ENCODE data around the gene RPSA. TPM values are rescaled to one million over a fixed set of nuclear protein-coding genes. Genes with fewer than 3 reads are reported as not detected.

RPSA gene
- total and polyA plus RNA-seq, 5 donors from 2014 or later, result 939 to 1,327 (median 1,171) TPM

DNA sequence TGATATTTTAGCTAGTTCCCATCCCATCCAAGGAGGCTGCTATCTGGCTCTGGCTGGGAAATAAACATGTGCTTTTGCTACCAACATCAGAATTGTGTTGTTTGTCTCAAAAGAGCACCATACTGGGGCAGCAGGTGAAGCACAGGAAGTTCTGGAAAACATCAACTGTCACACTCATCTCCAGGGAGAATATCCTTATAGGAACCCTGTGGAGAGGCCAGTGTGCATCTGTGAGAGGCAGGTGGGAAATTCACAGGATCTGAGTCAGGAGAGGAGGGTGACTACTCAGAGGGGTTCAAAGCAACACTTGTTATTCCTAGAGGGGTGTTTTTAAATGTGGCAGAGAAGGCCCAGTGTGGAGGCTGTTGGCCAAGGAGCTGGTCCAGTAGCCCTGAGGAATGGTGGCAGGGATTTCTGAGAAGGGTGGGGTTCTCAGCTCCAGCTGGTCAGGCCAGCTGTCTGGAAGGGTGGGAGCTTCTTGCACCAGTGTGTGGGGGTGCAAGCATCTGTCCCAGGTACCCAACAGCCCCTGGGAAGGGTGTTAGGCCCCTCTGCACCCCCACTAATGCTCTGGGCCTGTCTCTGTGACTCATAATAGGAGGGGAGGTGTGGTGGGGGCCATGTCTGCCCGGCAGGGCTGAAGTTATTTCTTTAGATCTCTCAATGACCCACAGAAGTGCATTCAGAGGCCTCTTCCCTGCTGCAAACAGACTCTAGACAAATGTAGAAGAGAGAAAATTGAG lies 28.7 kb downstream of the RPSA start:
- H3K4me3 ChIP-seq (ENCODE audit: low read depth, low read length), result no peak overlapping the region
- Mint-ChIP-seq H3K36me3 (no peaks in the 10 kb centered on the region), H3K9me3 (peaks cover 0 to 1% (median 0%) of the 10 kb centered on the region in 7 donors), H3K4me1 (no peaks in the 10 kb centered on the region), H3K27me3 (peaks cover 4% of the 10 kb centered on the region), H3K4me3 (no peak overlapping the region), H3K27ac (no peak overlapping the region)
- no peak overlapping the region for H3K27ac ChIP-seq (ENCODE audit: insufficient read depth, low read length, poor library complexity, severe bottlenecking)
- DNase-seq (no peak), ATAC-seq (ENCODE audit: low read depth in 2 of 2) (no peak)
- H3K27me3 ChIP-seq (ENCODE audit: control insufficient read depth, insufficient read depth, low read length), result no peaks in the 10 kb centered on the region
- no peaks in the 10 kb centered on the region for H3K4me1 ChIP-seq (ENCODE audit: control insufficient read depth, insufficient read depth, low read length, poor library complexity, severe bottlenecking)
- H3K9me3 ChIP-seq (ENCODE audit: control insufficient read depth in 2 of 2, low read length in 2 of 2), result no peaks in the 10 kb centered on the region
- H3K36me3 ChIP-seq (ENCODE audit: control insufficient read depth, insufficient read depth, low read length), result no peaks in the 10 kb centered on the region

DNA sequence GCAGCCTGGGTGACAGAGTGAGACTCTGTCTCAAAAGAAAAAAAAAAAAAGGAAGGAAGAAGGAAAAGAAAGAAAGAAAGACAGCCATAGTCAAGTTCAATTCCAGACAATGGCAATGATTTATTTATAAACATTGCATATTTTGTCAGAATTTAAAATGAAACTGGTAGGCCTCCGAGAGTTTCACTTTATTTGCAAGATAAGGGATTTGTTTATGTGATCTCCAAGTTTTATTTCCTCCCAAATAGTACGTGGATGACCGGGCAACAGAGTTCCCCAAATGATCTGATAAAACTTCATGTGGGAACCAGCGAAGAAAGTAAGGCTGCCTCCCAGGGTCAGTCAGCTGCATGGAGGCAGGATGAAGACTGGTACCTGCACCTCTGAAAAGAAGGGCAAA lies 32.4 kb downstream of the RPSA start:
- Histone ChIP-seq H3K27ac (ENCODE audit: insufficient read depth, low read length, poor library complexity, severe bottlenecking) (no peak overlapping the region), H3K4me3 (ENCODE audit: low read depth, low read length) (no peak overlapping the region), H3K9me3 (ENCODE audit: control insufficient read depth in 2 of 2, low read length in 2 of 2) (no peaks in the 10 kb centered on the region), H3K27me3 (ENCODE audit: control insufficient read depth, insufficient read depth, low read length) (no peaks in the 10 kb centered on the region), H3K36me3 (ENCODE audit: control insufficient read depth, insufficient read depth, low read length) (no peaks in the 10 kb centered on the region), H3K4me1 (ENCODE audit: control insufficient read depth, insufficient read depth, low read length, poor library complexity, severe bottlenecking) (no peaks in the 10 kb centered on the region)
- Mint-ChIP-seq H3K4me3 (no peak overlapping the region), H3K9me3 (peaks cover 0 to 1% (median 0%) of the 10 kb centered on the region in 7 donors), H3K27ac (no peak overlapping the region), H3K36me3 (no peaks in the 10 kb centered on the region), H3K27me3 (peaks cover 6% of the 10 kb centered on the region), H3K4me1 (no peaks in the 10 kb centered on the region)
- DNase-seq (no peak), ATAC-seq (ENCODE audit: low read depth in 2 of 2) (no peak)

DNA sequence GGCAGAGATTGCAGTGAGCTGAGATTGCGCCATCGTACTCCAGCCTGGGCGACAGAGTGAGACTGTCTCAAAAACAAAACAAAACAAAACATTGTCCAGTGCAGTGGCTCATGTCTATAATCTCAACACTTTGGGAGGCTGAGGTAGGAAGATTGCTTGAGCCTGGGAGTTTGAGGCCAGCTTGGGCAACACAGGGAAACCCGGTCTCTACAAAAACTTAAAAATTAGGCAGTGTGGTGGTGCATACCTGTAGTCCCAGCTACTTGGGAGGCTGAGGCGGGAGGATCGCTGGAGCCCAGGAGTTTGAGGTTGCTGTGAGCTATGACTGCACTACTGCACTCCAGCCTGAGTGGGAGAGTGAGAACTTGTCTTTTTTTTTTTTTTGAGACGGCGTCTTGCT lies 33.8 kb downstream of the RPSA start:
- no peak overlapping the region for H3K27ac Mint-ChIP-seq
- DNase-seq (no peak), ATAC-seq (ENCODE audit: low read depth in 2 of 2) (no peak)
- H3K9me3 Mint-ChIP-seq, result peaks cover 0 to 1% (median 0%) of the 10 kb centered on the region in 7 donors
- H3K36me3 Mint-ChIP-seq, result no peaks in the 10 kb centered on the region
- Histone ChIP-seq H3K27me3 (ENCODE audit: control insufficient read depth, insufficient read depth, low read length) (no peaks in the 10 kb centered on the region), H3K4me3 (ENCODE audit: low read depth, low read length) (no peak overlapping the region), H3K4me1 (ENCODE audit: control insufficient read depth, insufficient read depth, low read length, poor library complexity, severe bottlenecking) (no peaks in the 10 kb centered on the region), H3K9me3 (ENCODE audit: control insufficient read depth in 2 of 2, low read length in 2 of 2) (no peaks in the 10 kb centered on the region), H3K27ac (ENCODE audit: insufficient read depth, low read length, poor library complexity, severe bottlenecking) (no peak overlapping the region), H3K36me3 (ENCODE audit: control insufficient read depth, insufficient read depth, low read length) (no peaks in the 10 kb centered on the region)
- no peak overlapping the region for H3K4me3 Mint-ChIP-seq
- no peaks in the 10 kb centered on the region for H3K4me1 Mint-ChIP-seq
- H3K27me3 Mint-ChIP-seq, result peaks cover 10% of the 10 kb centered on the region

DNA sequence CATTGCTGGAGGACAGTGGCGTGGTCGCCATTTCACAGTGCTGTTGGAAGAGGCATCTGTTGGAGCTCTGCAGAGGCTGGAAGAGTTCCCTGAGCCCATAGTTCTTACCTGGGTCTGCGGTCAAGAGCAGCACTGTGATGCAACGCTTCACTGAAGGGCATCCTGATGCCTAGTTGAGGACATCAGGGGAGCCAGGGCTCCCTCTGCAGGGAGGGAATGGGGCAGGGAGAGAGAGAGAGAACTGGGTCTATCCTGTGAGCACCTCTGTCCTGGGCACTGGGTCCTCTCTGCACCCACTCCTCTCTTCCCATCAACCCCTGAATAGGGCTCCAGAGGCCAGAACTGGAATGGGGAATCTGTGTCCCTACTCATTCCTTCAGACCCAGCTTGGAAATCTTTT lies 37.0 kb downstream of the RPSA start:
- no peaks in the 10 kb centered on the region for H3K9me3 ChIP-seq (ENCODE audit: control insufficient read depth in 2 of 2, low read length in 2 of 2)
- H3K4me3 ChIP-seq (ENCODE audit: low read depth, low read length), result no peak overlapping the region
- H3K36me3 ChIP-seq (ENCODE audit: control insufficient read depth, insufficient read depth, low read length), result no peaks in the 10 kb centered on the region
- Mint-ChIP-seq H3K27me3 (peaks cover 15% of the 10 kb centered on the region), H3K36me3 (no peaks in the 10 kb centered on the region), H3K9me3 (peaks cover 0 to 1% (median 0%) of the 10 kb centered on the region in 7 donors), H3K27ac (no peak overlapping the region), H3K4me3 (no peak overlapping the region), H3K4me1 (no peaks in the 10 kb centered on the region)
- ATAC-seq (ENCODE audit: low read depth in 2 of 2) (no peak), DNase-seq (no peak)
- H3K27me3 ChIP-seq (ENCODE audit: control insufficient read depth, insufficient read depth, low read length), result no peaks in the 10 kb centered on the region
- no peak overlapping the region for H3K27ac ChIP-seq (ENCODE audit: insufficient read depth, low read length, poor library complexity, severe bottlenecking)
- H3K4me1 ChIP-seq (ENCODE audit: control insufficient read depth, insufficient read depth, low read length, poor library complexity, severe bottlenecking), result no peaks in the 10 kb centered on the region

DNA sequence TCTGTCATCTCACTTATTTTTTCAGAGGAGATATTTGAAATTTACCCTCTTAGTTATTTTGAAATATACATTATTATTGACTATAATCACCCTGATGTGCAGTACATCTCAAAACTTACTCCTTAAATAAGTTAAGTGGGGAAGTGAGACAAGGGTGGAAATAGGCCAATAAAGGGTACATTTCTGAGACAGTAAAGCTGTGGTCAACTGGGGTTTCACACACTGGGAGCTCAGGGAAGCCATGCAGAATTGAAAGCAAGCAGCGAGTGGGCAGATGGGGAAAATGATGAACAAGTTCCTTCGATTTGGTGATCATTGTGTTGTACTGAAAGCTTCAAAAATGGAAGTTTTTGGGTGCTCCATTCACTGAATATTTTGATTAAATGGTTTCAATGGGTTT lies 39.4 kb downstream of the RPSA start:
- ATAC-seq (ENCODE audit: low read depth in 2 of 2) (no peak), DNase-seq (no peak)
- Mint-ChIP-seq H3K27me3 (peaks cover 19% of the 10 kb centered on the region), H3K27ac (no peak overlapping the region), H3K4me1 (no peaks in the 10 kb centered on the region), H3K36me3 (no peaks in the 10 kb centered on the region), H3K9me3 (no peaks in the 10 kb centered on the region), H3K4me3 (no peak overlapping the region)
- Histone ChIP-seq H3K4me3 (ENCODE audit: low read depth, low read length) (no peak overlapping the region), H3K36me3 (ENCODE audit: control insufficient read depth, insufficient read depth, low read length) (no peaks in the 10 kb centered on the region), H3K27ac (ENCODE audit: insufficient read depth, low read length, poor library complexity, severe bottlenecking) (no peak overlapping the region), H3K4me1 (ENCODE audit: control insufficient read depth, insufficient read depth, low read length, poor library complexity, severe bottlenecking) (no peaks in the 10 kb centered on the region), H3K9me3 (ENCODE audit: control insufficient read depth in 2 of 2, low read length in 2 of 2) (no peaks in the 10 kb centered on the region), H3K27me3 (ENCODE audit: control insufficient read depth, insufficient read depth, low read length) (no peaks in the 10 kb centered on the region)

DNA sequence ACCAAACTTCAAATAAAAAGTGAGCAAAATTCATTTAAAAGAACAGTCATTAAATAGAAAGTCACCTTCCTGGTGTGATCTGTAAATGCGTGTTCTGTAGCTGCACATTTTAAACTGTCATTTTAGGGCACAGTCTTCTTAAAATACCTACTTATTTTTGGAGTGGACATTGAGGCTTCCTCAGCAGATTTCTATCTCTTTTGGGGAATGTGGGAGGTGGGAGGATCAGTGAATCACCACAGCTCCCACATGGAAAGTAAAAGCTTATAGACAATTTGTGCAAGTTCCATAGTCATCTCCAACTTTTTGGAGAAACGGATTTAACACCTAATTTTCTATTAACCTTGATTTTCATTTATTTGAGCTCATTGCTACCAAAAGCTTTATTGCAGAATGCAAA lies 39.9 kb downstream of the RPSA start:
- no peak overlapping the region for H3K4me3 ChIP-seq (ENCODE audit: low read depth, low read length)
- H3K27ac Mint-ChIP-seq, result no peak overlapping the region
- peaks cover 21% of the 10 kb centered on the region for H3K27me3 Mint-ChIP-seq
- no peaks in the 10 kb centered on the region for H3K36me3 ChIP-seq (ENCODE audit: control insufficient read depth, insufficient read depth, low read length)
- H3K9me3 Mint-ChIP-seq, result no peaks in the 10 kb centered on the region
- no peak overlapping the region for H3K27ac ChIP-seq (ENCODE audit: insufficient read depth, low read length, poor library complexity, severe bottlenecking)
- no peaks in the 10 kb centered on the region for H3K27me3 ChIP-seq (ENCODE audit: control insufficient read depth, insufficient read depth, low read length)
- ATAC-seq (ENCODE audit: low read depth in 2 of 2) (no peak), DNase-seq (no peak)
- H3K4me1 ChIP-seq (ENCODE audit: control insufficient read depth, insufficient read depth, low read length, poor library complexity, severe bottlenecking), result no peaks in the 10 kb centered on the region
- no peaks in the 10 kb centered on the region for H3K9me3 ChIP-seq (ENCODE audit: control insufficient read depth in 2 of 2, low read length in 2 of 2)
- H3K4me1 Mint-ChIP-seq, result no peaks in the 10 kb centered on the region
- no peak overlapping the region for H3K4me3 Mint-ChIP-seq
- no peaks in the 10 kb centered on the region for H3K36me3 Mint-ChIP-seq

DNA sequence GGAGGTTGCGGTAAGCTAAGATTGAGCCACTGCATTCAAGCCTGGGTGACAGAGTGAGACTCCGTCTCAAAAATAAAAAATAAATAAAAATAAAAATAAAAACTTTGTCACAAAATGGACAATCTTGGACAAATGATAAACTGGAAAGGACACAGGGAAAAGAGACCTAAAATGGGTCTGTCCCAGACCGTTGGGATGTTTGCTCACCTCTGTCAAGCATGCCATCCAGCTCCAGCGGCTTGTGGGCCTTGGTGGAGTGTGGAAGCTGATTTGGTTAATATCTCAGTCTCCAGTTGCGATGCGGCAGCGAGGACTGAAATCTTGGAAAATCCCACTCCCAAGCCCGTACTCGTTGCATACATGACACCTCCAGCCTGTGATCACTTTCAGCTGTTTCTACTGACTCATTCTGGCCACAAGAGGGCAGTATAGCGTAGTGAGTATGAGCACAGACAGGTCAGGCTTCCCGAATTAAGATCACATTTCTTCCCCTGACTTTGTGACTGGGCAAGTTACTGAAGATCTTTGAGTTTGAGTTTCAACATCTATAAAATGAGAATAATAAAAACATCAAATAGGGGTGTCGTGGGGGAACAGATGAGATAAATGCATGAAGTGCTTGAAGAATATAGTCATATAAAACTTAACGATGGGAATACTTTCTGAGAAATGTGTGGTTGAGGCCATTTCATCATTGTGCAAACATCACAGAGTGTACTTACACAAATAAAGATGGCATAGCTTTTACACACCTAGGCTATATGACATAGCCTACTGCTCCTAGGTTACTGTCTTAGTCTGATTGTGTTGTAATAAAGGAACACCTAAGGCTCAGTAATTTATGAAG lies 41.3 kb downstream of the RPSA start:
- Mint-ChIP-seq H3K27me3 (peaks cover 21% of the 10 kb centered on the region), H3K36me3 (no peaks in the 10 kb centered on the region), H3K4me3 (no peak overlapping the region), H3K27ac (no peak overlapping the region), H3K4me1 (no peaks in the 10 kb centered on the region), H3K9me3 (no peaks in the 10 kb centered on the region)
- Histone ChIP-seq H3K36me3 (ENCODE audit: control insufficient read depth, insufficient read depth, low read length) (no peaks in the 10 kb centered on the region), H3K4me3 (ENCODE audit: low read depth, low read length) (no peak overlapping the region), H3K4me1 (ENCODE audit: control insufficient read depth, insufficient read depth, low read length, poor library complexity, severe bottlenecking) (no peaks in the 10 kb centered on the region), H3K27ac (ENCODE audit: insufficient read depth, low read length, poor library complexity, severe bottlenecking) (no peak overlapping the region), H3K27me3 (ENCODE audit: control insufficient read depth, insufficient read depth, low read length) (no peaks in the 10 kb centered on the region), H3K9me3 (ENCODE audit: control insufficient read depth in 2 of 2, low read length in 2 of 2) (no peaks in the 10 kb centered on the region)
- peak; percentile 52 to 69 (median 60) for DNase-seq
- peak; percentile 67 to 77 for ATAC-seq (ENCODE audit: low read depth in 2 of 2)

Data from CD4-positive, CD25-positive, alpha-beta regulatory T cell (primary cell).